UCSD-AML1 (cell line): ENCODE data around the gene TMEM87B.
A peak's percentile ranks its signal among the peaks of the same experiment; 100 is the strongest.
"Not testable (repeated sequence)": the region's sequence is repeated elsewhere in the genome, so short reads cannot be mapped to it uniquely, and the experiment has no call there.

Source experiments
- DNase-seq: peaks from one replicate; lab custom pipeline; 2025; ENCODE audit not compliant: unreplicated experiment; lab: John Stamatoyannopoulos, UW

Gene TMEM87B

GRCh38 chr2:112118148-112118547 is 63.1 kb downstream of the TMEM87B start:
- DNase-seq, result no peak

DNA sequence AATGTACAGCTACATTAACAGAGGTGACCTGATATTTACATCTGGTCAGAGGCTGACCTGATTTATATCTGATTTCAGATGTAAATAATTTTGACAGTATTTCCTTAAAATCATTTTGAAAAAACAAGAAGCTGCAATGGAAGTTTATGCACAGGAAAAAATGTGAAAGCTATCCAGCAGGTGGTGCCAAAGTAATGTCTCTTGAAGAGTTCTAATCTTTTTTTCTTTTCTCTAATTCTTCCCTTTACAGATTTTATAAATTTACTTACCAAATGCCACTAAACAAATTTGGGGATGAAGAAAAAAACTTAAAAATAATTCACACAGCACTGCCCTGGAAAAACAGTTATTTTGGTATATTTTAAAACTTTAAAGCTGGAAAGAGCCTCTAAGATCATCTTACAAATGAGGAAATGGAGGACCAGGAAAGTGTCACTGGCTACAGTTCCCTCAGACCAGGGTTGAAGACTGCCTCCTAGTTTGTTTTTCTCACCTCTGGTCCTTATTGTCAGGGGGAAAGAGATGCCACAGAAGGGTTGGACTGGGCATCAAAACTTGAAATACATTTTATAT is 66.7 kb downstream of the TMEM87B start:
- DNase-seq, result no peak

- no peak for DNase-seq
These were observed 74.0 kb downstream of the TMEM87B start for GRCh38 chr2:112129060-112129459.

DNA sequence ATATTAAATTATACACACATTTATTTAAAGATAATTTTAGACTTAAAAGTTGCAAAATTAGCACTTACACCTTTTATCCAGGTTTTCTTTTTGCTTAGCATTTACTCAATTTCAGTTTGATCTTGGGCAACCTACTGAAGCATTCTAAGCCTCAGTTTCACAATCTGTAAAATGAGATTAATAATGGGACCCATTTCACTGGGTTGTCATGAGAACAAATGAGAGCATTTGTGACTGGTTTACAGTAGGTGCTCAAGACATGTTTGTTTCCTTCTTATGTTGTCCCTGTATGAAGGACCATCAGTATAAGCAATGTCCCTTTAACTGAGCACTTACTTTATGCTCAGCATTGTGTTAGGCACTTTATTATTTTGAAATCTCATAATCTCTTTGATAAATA is 78.3 kb downstream of the TMEM87B start:
- no peak for DNase-seq

DNA sequence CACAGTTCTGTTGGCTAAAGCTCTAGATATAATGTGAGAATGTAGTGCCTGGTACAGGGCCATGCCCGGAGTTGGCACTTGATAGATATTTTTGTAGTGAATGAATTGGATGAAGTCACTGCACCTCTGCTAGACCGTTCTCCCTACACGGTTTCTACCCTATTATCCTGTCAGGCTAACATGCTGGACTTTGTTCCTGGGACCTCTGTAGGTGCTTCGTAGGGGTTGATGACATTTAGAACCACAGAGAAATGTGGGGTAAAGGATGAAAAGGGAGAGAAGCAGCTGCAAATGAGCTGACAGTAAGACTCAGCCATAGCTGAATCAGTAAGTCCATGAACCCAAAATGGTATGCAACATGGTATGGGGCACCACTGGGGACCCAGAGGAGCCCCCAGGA is 79.1 kb downstream of the TMEM87B start:
- DNase-seq, result no peak

- no peak for DNase-seq
These were observed 81.0 kb downstream of the TMEM87B start for GRCh38 chr2:112136096-112136495.

DNA sequence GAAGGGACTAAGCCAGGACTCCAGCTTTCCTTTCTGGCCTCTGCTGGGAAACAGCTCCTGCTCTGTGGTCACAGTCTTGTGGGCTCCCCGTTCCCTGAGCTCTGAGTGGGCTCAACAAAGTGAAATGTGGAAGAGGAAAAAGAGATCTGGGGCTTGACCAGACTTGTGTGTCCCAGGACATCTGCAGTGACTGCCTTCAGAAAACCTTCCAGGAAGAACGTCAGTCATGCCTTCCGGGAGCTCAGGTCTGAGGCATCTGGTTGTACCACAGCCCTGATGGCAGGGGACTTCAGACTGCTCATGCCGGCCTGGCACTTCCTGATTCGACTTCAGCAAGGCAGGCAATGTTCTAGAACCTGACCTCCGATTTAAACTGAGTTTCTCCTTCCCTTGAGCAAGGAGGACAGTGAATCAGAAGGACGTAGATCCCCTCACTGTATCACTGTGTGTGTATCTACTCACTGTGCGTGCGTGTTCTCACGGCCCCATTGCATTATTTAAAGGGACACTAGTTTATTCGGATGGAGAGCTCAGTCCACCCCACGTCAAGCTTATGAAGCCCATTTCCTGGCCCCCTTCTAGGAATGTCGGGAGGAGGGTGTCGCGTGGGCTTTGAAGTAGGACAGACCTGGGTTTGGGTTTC is 82.6 kb downstream of the TMEM87B start:
- peak; percentile 25 for DNase-seq

DNA sequence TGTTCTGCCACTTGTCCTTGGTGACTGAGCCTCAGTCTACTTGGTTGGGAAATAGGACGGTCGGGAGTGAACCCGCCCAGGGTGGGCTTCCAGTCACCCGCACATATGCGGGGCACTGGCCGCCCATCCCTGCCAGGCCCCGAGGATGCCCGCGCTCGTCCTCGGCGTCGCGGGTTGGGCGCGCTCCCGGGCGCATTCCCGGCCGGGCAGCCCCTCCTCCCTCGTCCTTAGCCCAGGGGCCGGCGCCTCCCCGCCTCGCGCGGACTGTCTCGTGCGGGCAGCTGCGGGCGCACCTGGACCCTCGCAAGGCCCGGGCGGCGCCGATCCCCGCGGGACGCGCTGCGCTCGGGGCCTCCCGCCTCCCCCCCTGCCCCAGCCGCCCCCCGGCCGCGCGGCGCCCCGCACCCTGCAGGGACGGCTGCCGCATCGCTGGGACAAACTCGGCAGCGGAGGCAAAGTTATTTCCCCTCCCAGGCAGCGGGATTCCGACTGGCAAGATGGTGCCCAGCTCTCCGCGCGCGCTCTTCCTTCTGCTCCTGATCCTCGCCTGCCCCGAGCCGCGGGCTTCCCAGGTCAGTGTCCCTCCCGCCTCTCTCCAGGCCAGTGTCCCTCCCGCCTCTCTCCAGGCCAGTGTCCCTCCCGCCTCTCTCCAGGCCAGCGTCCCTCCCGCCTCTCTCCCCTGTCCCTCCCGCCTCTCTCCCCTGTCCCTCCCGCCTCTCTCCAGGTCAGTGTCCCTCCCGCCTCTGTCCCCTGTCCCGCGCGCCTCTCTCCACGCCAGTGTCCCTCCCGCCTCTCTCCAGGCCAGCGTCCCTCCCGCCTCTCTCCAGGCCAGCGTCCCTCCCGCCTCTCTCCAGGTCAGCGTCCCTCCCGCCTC is 83.3 kb downstream of the TMEM87B start, which contains the start of gene FBLN7:
FBLN7 (plus strand) TSS at position 227 of the 874 bp plus-strand sequence; CDS start at position 498, 271 bp downstream.
- no peak for DNase-seq

DNA sequence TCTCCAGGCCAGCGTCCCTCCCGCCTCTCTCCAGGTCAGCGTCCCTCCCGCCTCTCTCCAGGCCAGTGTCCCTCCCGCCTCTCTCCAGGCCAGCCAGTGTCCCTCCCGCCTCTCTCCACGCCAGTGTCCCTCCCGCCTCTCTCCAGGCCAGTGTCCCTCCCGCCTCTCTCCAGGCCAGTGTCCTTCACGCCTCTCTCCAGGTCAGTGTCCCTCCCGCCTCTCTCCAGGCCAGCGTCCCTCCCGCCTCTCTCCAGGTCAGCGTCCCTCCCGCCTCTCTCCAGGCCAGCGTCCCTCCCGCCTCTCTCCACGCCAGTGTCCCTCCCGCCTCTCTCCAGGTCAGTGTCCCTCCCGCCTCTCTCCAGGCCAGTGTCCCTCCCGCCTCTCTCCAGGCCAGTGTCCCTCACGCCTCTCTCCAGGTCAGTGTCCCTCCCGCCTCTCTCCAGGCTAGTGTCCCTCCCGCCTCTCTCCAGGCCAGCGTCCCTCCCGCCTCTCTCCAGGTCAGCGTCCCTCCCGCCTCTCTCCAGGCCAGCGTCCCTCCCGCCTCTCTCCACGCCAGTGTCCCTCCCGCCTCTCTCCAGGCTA is 84.1 kb downstream of the TMEM87B start:
- not testable (repeated sequence) for DNase-seq

DNA sequence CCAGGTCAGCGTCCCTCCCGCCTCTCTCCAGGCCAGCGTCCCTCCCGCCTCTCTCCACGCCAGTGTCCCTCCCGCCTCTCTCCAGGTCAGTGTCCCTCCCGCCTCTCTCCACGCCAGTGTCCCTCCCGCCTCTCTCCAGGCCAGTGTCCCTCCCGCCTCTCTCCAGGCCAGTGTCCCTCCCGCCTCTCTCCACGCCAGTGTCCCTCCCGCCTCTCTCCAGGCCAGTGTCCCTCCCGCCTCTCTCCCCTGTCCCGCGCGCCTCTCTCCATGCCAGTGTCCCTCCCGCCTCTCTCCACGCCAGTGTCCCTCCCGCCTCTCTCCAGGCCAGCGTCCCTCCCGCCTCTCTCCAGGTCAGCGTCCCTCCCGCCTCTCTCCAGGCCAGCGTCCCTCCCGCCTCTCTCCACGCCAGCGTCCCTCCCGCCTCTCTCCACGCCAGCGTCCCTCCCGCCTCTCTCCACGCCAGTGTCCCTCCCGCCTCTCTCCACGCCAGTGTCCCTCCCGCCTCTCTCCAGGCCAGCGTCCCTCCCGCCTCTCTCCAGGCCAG is 84.7 kb downstream of the TMEM87B start:
- not testable (repeated sequence) for DNase-seq

DNA sequence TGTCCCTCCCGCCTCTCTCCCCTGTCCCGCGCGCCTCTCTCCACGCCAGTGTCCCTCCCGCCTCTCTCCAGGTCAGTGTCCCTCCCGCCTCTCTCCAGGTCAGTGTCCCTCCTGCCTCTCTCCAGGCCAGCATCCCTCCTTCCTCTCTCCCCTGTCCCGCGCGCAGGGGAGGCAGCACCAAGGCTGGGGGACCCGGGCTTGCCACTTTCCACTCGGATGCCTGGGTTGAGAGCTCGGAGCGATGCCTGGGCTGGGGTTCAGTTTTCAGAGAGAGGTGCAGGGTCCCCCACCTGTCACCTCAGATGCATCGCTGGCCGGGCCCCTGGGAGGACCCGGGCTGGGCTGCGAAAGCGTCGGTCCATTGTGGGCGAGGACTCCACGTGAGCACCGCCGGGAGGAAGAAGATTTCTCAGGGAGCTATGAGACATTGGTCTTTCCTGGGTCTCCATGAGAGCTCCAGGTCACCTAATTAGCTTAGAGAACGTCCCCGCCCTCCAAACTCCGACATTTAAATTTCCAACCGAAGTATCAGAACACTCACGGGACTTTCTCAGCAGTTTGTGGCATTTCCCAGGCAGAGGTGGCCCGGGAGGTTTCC is 85.2 kb downstream of the TMEM87B start:
- DNase-seq, result no peak

- no peak for DNase-seq
These were observed 86.0 kb downstream of the TMEM87B start for GRCh38 chr2:112140899-112141625.

DNA sequence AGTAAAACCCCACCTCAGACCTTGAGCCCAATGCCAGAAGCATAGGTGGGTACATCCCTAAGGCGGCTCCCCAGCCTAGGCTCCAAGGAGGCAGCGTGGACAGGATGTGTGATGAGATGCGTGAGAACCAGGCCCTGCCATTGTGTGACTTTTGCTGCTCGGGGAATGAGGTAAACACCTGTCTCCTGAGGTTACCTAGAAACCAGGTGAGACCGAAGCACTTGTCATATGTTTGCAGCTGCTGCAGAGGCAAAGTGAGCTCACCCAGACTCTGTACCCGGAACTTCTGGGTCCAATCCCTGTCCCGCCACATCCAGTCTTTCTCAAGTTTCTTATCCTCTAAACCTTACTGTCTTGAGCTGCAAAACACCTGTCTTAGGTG is 86.5 kb downstream of the TMEM87B start:
- no peak for DNase-seq

- DNase-seq, result no peak
These were observed 87.5 kb downstream of the TMEM87B start for GRCh38 chr2:112142525-112143078.

DNA sequence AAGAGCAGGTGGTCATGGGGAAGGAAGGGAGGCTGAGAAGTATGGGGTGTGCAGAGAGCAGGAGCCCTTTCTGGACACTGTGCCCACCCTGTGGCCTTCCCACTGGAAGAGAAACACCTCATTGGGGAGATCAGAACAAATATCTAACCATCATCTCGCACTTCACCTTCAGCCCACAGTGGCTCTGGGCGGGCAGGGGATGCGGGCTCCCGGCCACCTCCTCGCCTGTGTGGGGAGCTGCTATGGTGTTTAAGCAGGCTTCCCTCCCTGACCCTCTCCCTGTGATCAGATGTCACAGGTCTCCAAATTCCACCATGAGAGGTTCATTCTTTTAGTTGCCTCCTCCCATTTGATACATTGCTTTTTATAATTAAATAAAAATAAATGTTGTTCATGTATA is 88.1 kb downstream of the TMEM87B start:
- no peak for DNase-seq

DNA sequence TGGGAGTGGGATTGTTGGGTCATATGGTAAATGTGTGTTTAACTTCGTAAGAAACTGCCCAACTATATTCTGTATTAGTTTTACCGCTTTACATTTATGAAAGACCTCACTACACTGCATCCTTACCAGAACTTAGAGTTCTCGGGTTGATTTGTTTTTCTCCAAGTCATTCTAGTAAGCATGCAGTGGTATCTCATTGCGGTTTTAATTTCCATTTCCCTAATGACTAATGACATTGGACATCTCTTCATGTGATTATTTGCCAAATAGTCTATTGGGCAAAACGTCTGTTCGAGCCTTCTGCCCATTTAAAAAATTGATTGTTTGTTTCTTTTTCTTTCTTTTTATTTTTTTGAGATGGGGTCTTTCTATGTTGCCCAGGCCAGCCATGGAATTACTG is 89.9 kb downstream of the TMEM87B start:
- DNase-seq, result no peak

DNA sequence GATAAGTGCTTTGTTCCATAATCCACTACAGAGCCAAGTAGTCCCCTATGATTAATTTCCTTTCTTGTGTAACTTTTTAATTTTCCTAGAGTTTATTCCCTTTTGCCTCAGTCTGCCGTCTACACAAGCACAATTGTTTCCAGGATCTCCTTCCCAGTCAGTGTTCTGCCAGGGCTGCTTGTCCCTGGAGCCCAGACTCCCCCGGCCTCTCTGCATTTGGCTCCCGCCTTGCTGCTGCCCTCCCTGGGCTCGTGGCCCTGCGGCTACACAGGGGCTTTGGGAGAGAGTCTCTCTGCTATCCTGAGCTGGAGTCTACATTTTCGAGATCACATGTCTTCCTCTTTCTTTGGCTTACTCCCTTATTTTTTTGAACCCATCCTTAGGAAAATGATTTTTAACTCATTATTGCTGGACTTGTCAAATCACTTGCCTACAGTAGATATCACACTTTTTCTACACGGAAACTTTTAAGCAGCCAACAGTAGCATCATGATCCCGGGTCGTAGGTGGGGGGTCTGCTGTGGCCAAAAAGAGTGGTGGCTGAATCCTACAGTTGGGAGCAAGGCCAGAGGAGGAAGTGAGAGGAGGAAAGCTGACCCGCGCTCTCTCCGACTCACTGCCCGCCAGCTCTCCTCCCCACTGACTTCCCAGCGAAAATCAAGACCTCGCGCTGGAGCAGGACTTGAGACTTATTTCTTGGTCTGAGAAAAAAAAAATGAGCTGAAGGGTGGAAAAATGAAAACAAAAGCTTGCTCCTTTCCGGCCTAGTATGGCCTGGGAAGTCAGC is 92.5 kb downstream of the TMEM87B start:
- no peak for DNase-seq

GRCh38 chr2:112148477-112148876 is 93.4 kb downstream of the TMEM87B start:
- DNase-seq, result no peak

- no peak for DNase-seq
These were observed 94.1 kb downstream of the TMEM87B start for GRCh38 chr2:112149194-112149593.
